ENCODE measurements around the gene NIPA2.

- TF ChIP-seq CTCF (IDR thresholded peaks at IDR 0.05) (no peak), POLR2A (IDR thresholded peaks at IDR 0.05) (no peak), POLR2AphosphoS5 (IDR thresholded peaks at IDR 0.05) (no peak)
Measured at GRCh38 chr15:22868928-22869327, 30.5 kb downstream of the NIPA2 start.

Data from suprapubic skin (tissue), 4 donors.